Common myeloid progenitor, CD34-positive (primary cell): ENCODE data around the gene STXBP4.

Source experiments
- CTCF ChIA-PET: fragments of 350-600 bp; sonication (Branson Sonifier 250); formaldehyde crosslinking; loops from one replicate; lab custom pipeline; 2021; ENCODE audit warnings: antibody characterized with exemption; lab: Charles Lee
- POLR2A ChIA-PET: fragments of 350-600 bp; sonication (Branson Sonifier 250); formaldehyde crosslinking; loops from one replicate; lab custom pipeline; 2021; ENCODE audit warnings: antibody characterized with exemption; lab: Charles Lee
- DNase-seq, 3 donors: peaks; one replicate each; pipeline versions ENCODE4 v3.0.0 to v3.0.0-alpha.2; 2013
- H3K27ac ChIP-seq, 2 experiments: 1 replicate in 1 of 2; 2 replicates in 1 of 2; pipeline ENCODE4 v1.7.0; 2013; ENCODE audit warnings: inconsistent platforms in 2 of 2, low read length in 2 of 2, mild to moderate bottlenecking in 2 of 2, low read depth in 1 of 2, moderate library complexity in 1 of 2; ENCODE audit not compliant: severe bottlenecking in 2 of 2, insufficient read depth in 1 of 2, poor library complexity in 1 of 2
- H3K27me3 ChIP-seq, 5 experiments: replicated peaks in 2 of 5; 1 replicate in 3 of 5; 2 replicates in 2 of 5; pipeline versions ENCODE4 v1.6.1 to v1.7.0; 2013; ENCODE audit warnings: low read length in 4 of 5, mild to moderate bottlenecking in 2 of 5, moderate library complexity in 2 of 5, inconsistent platforms in 1 of 5; ENCODE audit not compliant: insufficient read depth in 5 of 5, control insufficient read depth in 4 of 5
- H3K36me3 ChIP-seq, 4 experiments: 1 replicate in 2 of 4; 2 replicates in 2 of 4; pipeline versions ENCODE4 v1.6.1 to v1.7.0; 2013; ENCODE audit warnings: low read length in 3 of 4, control low read depth in 1 of 4, mild to moderate bottlenecking in 1 of 4; ENCODE audit not compliant: control insufficient read depth in 4 of 4, insufficient read depth in 4 of 4
- H3K4me1 ChIP-seq, 4 experiments: 1 replicate in 3 of 4; 2 replicates in 1 of 4; pipeline versions ENCODE4 v1.6.1 to v1.7.1; 2013; ENCODE audit warnings: low read length in 3 of 4, mild to moderate bottlenecking in 3 of 4, control low read depth in 1 of 4, inconsistent platforms in 1 of 4, moderate library complexity in 1 of 4; ENCODE audit not compliant: control insufficient read depth in 4 of 4, insufficient read depth in 4 of 4; ENCODE audit errors: control extremely low read depth in 1 of 4
- H3K4me3 ChIP-seq, 7 experiments: 1 replicate in 4 of 7; 2 replicates in 3 of 7; pipeline versions ENCODE4 v1.5.1 to v1.7.0; 2013; ENCODE audit warnings: mild to moderate bottlenecking in 7 of 7, low read length in 6 of 7, moderate library complexity in 6 of 7, inconsistent platforms in 2 of 7, low read depth in 2 of 7, control low read depth in 1 of 7; ENCODE audit not compliant: insufficient read depth in 4 of 7, control insufficient read depth in 1 of 7; ENCODE audit errors: extremely low read depth in 1 of 7
- H3K9me3 ChIP-seq, 5 experiments: 1 replicate in 4 of 5; 2 replicates in 1 of 5; pipeline versions ENCODE4 v1.6.1 to v1.7.1; 2013; ENCODE audit warnings: low read length in 4 of 5, mild to moderate bottlenecking in 2 of 5, inconsistent platforms in 1 of 5, low read depth in 1 of 5, moderate library complexity in 1 of 5; ENCODE audit not compliant: control insufficient read depth in 4 of 5, insufficient read depth in 2 of 5; ENCODE audit errors: control extremely low read depth in 1 of 5
- WGBS: methylation state at CpG from one replicate; pipeline ENCODE4 v1.1.5; 2013; ENCODE audit not compliant: insufficient coverage; 5-methylcytosine and 5-hydroxymethylcytosine counted together

Gene STXBP4

GRCh38 chr17:54991567-54991966 lies 23.0 kb downstream of the STXBP4 start:
- Histone ChIP-seq H3K27me3 (no peaks in the 10 kb centered on the region), H3K4me1 (no peaks in the 10 kb centered on the region), H3K27ac (no peak overlapping the region), H3K9me3 (no peaks in the 10 kb centered on the region), H3K36me3 (peaks cover 0 to 8% (median 1%) of the 10 kb centered on the region in 4 experiments), H3K4me3 (no peak overlapping the region)
- no CpG with 5 or more reads among the region's 1 CpG for WGBS
- CTCF ChIA-PET = interaction anchor here (1.1 to 12.0 kb wide), 5 partner anchors 11 to 521 kb away, joined by 3 to 190 read pairs (median 9); no protein-coding TSS in a partner anchor
- POLR2A ChIA-PET = interaction anchor here (0.7 to 0.8 kb wide), 2 partner anchors 357 to 427 kb away, joined by 3 to 6 read pairs; no protein-coding TSS in a partner anchor
- DNase-seq = no peak

- peak; percentile 65 to 78 (median 72) for DNase-seq
- CTCF ChIA-PET = interaction anchor here (0.9 to 12.0 kb wide), 13 partner anchors 10 to 519 kb away, joined by 3 to 190 read pairs (median 5); no protein-coding TSS in a partner anchor
- WGBS = 98% methylated on average over 5 of the region's 8 CpGs
- Histone ChIP-seq H3K4me3 (no peak overlapping the region), H3K27me3 (no peaks in the 10 kb centered on the region), H3K4me1 (no peaks in the 10 kb centered on the region), H3K27ac (no peak overlapping the region), H3K36me3 (peaks cover 0 to 3% (median 1%) of the 10 kb centered on the region in 4 experiments), H3K9me3 (no peaks in the 10 kb centered on the region)
- POLR2A ChIA-PET = interaction anchor here (0.6 kb wide), 1 partner anchor 49 kb away, joined by 3 read pairs; no protein-coding TSS in a partner anchor
Measured at GRCh38 chr17:54992797-54993639, 24.5 kb downstream of the STXBP4 start.

GRCh38 chr17:54996441-54996840 lies 27.9 kb downstream of the STXBP4 start:
- Histone ChIP-seq H3K4me3 (no peak overlapping the region), H3K27ac (no peak overlapping the region), H3K4me1 (no peaks in the 10 kb centered on the region), H3K27me3 (no peaks in the 10 kb centered on the region), H3K36me3 (peaks cover 0 to 7% (median 4%) of the 10 kb centered on the region in 4 experiments), H3K9me3 (no peaks in the 10 kb centered on the region)
- WGBS = no CpG with 5 or more reads among the region's 1 CpG
- DNase-seq = no peak
- ChIA-PET CTCF (interaction anchor here (1.2 to 12.0 kb wide), 3 partner anchors 9 to 356 kb away, joined by 3 to 190 read pairs (median 6); no protein-coding TSS in a partner anchor), POLR2A (no interaction called here)

- Histone ChIP-seq H3K27me3 (no peaks in the 10 kb centered on the region), H3K36me3 (peaks cover 0 to 4% (median 3%) of the 10 kb centered on the region in 4 experiments), H3K9me3 (no peaks in the 10 kb centered on the region), H3K27ac (no peak overlapping the region), H3K4me3 (no peak overlapping the region), H3K4me1 (peaks cover 0 to 2% (median 1%) of the 10 kb centered on the region in 4 experiments)
- peak in 1 of 3 donors; percentile 14 for DNase-seq
- ChIA-PET CTCF (interaction anchor here (1.3 to 3.0 kb wide), 4 partner anchors 10 to 355 kb away, joined by 3 to 19 read pairs (median 4); no protein-coding TSS in a partner anchor), POLR2A (interaction anchor here (0.5 kb wide), 1 partner anchor 89 kb away, joined by 3 read pairs; no protein-coding TSS in a partner anchor)
Measured at GRCh38 chr17:55002458-55002857, 33.9 kb downstream of the STXBP4 start.

GRCh38 chr17:55004484-55004883 lies 35.9 kb downstream of the STXBP4 start:
- CTCF ChIA-PET = interaction anchor here (1.1 to 3.5 kb wide), 4 partner anchors 11 to 351 kb away, joined by 3 to 19 read pairs (median 13); no protein-coding TSS in a partner anchor
- POLR2A ChIA-PET = no interaction called here

GRCh38 chr17:55005520-55005919 lies 37.0 kb downstream of the STXBP4 start:
- ChIA-PET POLR2A (no interaction called here), CTCF (interaction anchor here (0.7 to 3.5 kb wide), 6 partner anchors 9 to 357 kb away, joined by 3 to 13 read pairs (median 5); no protein-coding TSS in a partner anchor)
- DNase-seq = peak; percentile 31 to 53 (median 41)
- Histone ChIP-seq H3K36me3 (peaks cover 0 to 5% (median 2%) of the 10 kb centered on the region in 4 experiments), H3K27me3 (no peaks in the 10 kb centered on the region), H3K4me3 (no peak overlapping the region), H3K4me1 (peaks cover 0 to 2% (median 1%) of the 10 kb centered on the region in 4 experiments), H3K9me3 (no peaks in the 10 kb centered on the region), H3K27ac (no peak overlapping the region)
- no CpG with 5 or more reads among the region's 1 CpG for WGBS

More at GRCh38 chr17:55004484-55004883, 35.9 kb downstream of the STXBP4 start:
- Histone ChIP-seq H3K36me3 (peaks cover 0 to 7% (median 4%) of the 10 kb centered on the region in 4 experiments), H3K4me3 (no peak overlapping the region), H3K27me3 (no peaks in the 10 kb centered on the region), H3K9me3 (no peaks in the 10 kb centered on the region), H3K27ac (no peak overlapping the region), H3K4me1 (peaks cover 0 to 2% (median 1%) of the 10 kb centered on the region in 4 experiments)
- WGBS = 97% methylated on average over 5 of the region's 5 CpGs
- no peak for DNase-seq
